DOHH2 (cell line): ENCODE measurements around the gene PNRC1.

Source experiments
- H3F3A ChIP-seq: fragments of 200-600 bp; sonication (generic), shearing (Covaris generic); 2 replicates; pipeline ENCODE4 v1.6.0; 2016; ENCODE audit warnings: antibody characterized with exemption, mild to moderate bottlenecking; ENCODE audit not compliant: control insufficient read depth, insufficient read depth
- H3K27ac ChIP-seq: fragments of 200-600 bp; sonication (generic); 2 replicates; pipeline ENCODE4 v1.5.1; 2014; ENCODE audit warnings: low read depth, mild to moderate bottlenecking, low read length, moderate library complexity
- H3K27me3 ChIP-seq: fragments of 200-600 bp; sonication (generic); 2 replicates; pipeline ENCODE4 v1.6.1; 2014; ENCODE audit warnings: mild to moderate bottlenecking, low read length, mixed read lengths; ENCODE audit not compliant: control insufficient read depth
- H3K36me3 ChIP-seq: fragments of 200-600 bp; sonication (generic); 2 replicates; pipeline ENCODE4 v1.6.1; 2014; ENCODE audit warnings: mild to moderate bottlenecking, low read length, moderate library complexity, mixed read lengths; ENCODE audit not compliant: control insufficient read depth
- H3K4me1 ChIP-seq: fragments of 200-600 bp; sonication (generic); 2 replicates; pipeline ENCODE4 v1.6.1; 2014; ENCODE audit warnings: mild to moderate bottlenecking, low read length, mixed read lengths; ENCODE audit not compliant: control insufficient read depth
- H3K4me2 ChIP-seq: fragments of 200-600 bp; sonication (generic); 2 replicates; pipeline ENCODE4 v1.6.0; 2014; ENCODE audit warnings: mild to moderate bottlenecking, low read length, moderate library complexity
- H3K4me3 ChIP-seq: fragments of 200-600 bp; sonication (generic); 2 replicates; pipeline ENCODE4 v1.5.1; 2014; ENCODE audit warnings: mild to moderate bottlenecking, low read length, mixed read lengths
- H3K79me2 ChIP-seq: fragments of 200-600 bp; sonication (generic); 2 replicates; pipeline ENCODE4 v1.6.1; 2014; ENCODE audit warnings: mild to moderate bottlenecking, low read length, mixed read lengths; ENCODE audit not compliant: control insufficient read depth
- H3K9me2 ChIP-seq: fragments of 200-600 bp; sonication (generic); replicated peaks from 2 replicates; pipeline ENCODE4 v1.6.1; 2014; ENCODE audit warnings: mild to moderate bottlenecking, low read length, mixed read lengths; ENCODE audit not compliant: control insufficient read depth
- H3K9me3 ChIP-seq: fragments of 200-600 bp; sonication (generic); 2 replicates; pipeline ENCODE4 v1.6.1; 2014; ENCODE audit warnings: antibody characterized with exemption, low read length, mixed read lengths; ENCODE audit not compliant: control insufficient read depth, insufficient read depth
- H4K20me1 ChIP-seq: fragments of 200-600 bp; sonication (generic); 2 replicates; pipeline ENCODE4 v1.6.0; 2014; ENCODE audit warnings: low read depth, mild to moderate bottlenecking, antibody characterized with exemption, low read length, moderate library complexity; ENCODE audit not compliant: control insufficient read depth, insufficient read depth
- EZH2phosphoT487 ChIP-seq: fragments of 200-600 bp; sonication (generic); IDR thresholded peaks from 2 replicates; pipeline ENCODE4 v1.6.1; 2017; ENCODE audit warnings: borderline replicate concordance, mild to moderate bottlenecking, antibody characterized with exemption, low read length, moderate library complexity, mixed read lengths
- TF ChIP-seq, protein P1 (sequence below): fragments of 200-600 bp; sonication (generic); IDR thresholded peaks from one replicate; pipeline ENCODE4 v1.5.1; 2014; ENCODE audit warnings: antibody characterized with exemption, mild to moderate bottlenecking, low read depth, low read length; ENCODE audit not compliant: poor library complexity, severe bottlenecking

Gene PNRC1

DNA sequence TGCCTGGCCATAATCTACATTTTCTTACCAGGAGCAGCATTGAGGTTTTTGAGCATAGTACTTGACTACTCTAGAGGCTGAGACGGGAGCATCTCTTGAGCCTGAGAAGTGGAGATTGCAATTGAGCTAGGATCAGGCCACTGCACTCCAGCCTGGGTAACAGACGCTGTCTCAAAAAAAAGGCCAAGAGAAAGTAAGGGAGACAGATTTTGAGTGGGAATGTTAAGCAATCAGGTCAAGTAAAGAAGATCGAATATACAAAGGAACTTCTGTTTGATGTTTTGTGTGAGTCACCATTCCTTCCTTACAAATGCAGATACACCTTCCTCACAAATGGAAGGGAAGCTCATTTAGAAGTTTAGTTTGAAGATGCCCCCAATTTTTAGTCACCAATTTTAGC, 4.4 kb downstream of the PNRC1 start:
- Histone ChIP-seq H3K9me3 (no peaks in the 10 kb centered on the region), H3K36me3 (peaks cover 43% of the 10 kb centered on the region), H3K79me2 (peaks cover 40% of the 10 kb centered on the region), H3K4me2 (no peak overlapping the region), H3K27ac (no peak overlapping the region), H3K27me3 (no peaks in the 10 kb centered on the region), H4K20me1 (peaks cover 26% of the 10 kb centered on the region; the same call in 1 of the 2 replicates), H3K4me3 (no peak overlapping the region), H3K4me1 (peaks cover 12% of the 10 kb centered on the region), H3K9me2 (no peaks in the 10 kb centered on the region), H3F3A (peaks cover 10% of the 10 kb centered on the region; the same call in 1 of the 2 replicates)
- TF ChIP-seq, protein P1, sequence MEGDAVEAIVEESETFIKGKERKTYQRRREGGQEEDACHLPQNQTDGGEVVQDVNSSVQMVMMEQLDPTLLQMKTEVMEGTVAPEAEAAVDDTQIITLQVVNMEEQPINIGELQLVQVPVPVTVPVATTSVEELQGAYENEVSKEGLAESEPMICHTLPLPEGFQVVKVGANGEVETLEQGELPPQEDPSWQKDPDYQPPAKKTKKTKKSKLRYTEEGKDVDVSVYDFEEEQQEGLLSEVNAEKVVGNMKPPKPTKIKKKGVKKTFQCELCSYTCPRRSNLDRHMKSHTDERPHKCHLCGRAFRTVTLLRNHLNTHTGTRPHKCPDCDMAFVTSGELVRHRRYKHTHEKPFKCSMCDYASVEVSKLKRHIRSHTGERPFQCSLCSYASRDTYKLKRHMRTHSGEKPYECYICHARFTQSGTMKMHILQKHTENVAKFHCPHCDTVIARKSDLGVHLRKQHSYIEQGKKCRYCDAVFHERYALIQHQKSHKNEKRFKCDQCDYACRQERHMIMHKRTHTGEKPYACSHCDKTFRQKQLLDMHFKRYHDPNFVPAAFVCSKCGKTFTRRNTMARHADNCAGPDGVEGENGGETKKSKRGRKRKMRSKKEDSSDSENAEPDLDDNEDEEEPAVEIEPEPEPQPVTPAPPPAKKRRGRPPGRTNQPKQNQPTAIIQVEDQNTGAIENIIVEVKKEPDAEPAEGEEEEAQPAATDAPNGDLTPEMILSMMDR, result no peak
- TF ChIP-seq EZH2phosphoT487, result no peak

DNA sequence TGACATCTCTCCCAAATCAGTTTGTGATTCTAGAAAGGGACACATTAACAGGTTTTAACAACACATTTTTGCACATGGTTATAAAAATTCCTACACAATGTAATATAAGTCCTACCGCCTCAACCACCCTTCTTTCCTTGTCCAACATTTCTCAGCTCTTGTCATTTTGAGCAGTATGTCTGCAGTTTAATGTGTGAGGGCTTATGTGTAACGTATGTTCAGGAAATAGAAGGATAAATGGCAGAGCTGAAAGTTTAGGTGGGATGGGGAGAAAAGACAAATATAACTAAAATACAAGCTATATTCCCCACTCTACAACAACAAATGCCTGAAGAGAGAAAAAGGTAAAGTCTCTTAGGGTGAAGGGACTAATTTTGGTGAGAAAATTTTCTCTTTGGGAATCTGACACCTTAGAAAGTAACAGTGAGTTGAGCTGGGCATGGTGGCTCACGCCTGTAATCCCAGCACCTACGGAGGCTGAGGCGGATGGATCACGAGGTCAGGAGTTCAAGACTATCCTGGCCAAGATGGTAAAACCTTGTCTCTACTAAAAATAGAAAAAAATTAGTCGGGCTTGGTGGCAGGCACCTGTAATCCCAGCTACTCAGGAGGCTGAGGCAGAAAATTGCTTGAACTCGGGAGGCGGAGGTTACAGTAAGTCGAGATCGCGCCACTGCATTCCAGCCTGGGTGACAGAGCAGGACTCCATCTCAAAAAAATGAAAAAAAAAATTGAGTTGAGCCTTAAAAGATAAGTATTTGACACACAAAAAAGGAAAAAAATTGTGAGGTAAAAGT, 5.1 kb downstream of the PNRC1 start:
- Histone ChIP-seq H3K79me2 (peaks cover 39% of the 10 kb centered on the region), H3K36me3 (peaks cover 43% of the 10 kb centered on the region), H3K4me2 (no peak overlapping the region), H4K20me1 (peaks cover 26% of the 10 kb centered on the region; the same call in 1 of the 2 replicates), H3K9me2 (no peaks in the 10 kb centered on the region), H3K9me3 (no peaks in the 10 kb centered on the region), H3K27me3 (no peaks in the 10 kb centered on the region), H3K27ac (no peak overlapping the region), H3K4me3 (no peak overlapping the region), H3K4me1 (peaks cover 12% of the 10 kb centered on the region), H3F3A (peaks cover 13% of the 10 kb centered on the region)
- TF ChIP-seq, protein P1, result no peak
- no peak for TF ChIP-seq EZH2phosphoT487

DNA sequence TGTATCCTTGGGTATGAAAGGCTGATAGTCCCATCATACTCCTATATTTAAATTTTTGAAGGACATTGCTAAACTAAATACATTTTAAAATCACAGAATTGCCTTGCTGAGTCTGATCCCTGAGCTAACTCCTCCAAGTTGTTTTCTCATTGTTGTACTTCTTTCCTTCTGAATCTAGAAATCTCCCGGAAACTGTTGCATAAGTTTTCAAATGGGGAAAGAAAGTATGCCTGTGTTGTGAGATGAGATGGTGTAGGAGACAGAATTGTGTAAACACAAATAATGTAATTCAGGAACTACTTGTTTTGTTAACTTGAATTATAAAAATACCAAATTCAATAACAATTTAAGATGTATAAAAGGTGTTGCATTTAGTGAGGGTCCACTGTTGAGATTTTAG, 7.3 kb downstream of the PNRC1 start:
- Histone ChIP-seq H3F3A (peaks cover 13% of the 10 kb centered on the region), H3K4me2 (no peak overlapping the region), H3K4me1 (peaks cover 7% of the 10 kb centered on the region), H3K9me3 (no peaks in the 10 kb centered on the region), H3K9me2 (no peaks in the 10 kb centered on the region), H3K27me3 (no peaks in the 10 kb centered on the region), H3K36me3 (peaks cover 31% of the 10 kb centered on the region), H4K20me1 (peaks cover 15% of the 10 kb centered on the region; the same call in 1 of the 2 replicates), H3K79me2 (peaks cover 20% of the 10 kb centered on the region), H3K27ac (no peak overlapping the region), H3K4me3 (no peak overlapping the region)
- TF ChIP-seq, protein P1, result no peak
- no peak for TF ChIP-seq EZH2phosphoT487
